Activated naive CD4-positive, alpha-beta T cell treated with Interleukin-2 at 50 U/mL for 16 hours (primary cell): ENCODE data around the gene IGFBPL1.
"Not testable (repeated sequence)": the region's sequence is repeated elsewhere in the genome, so short reads cannot be mapped to it uniquely, and the experiment has no call there.

Source experiments
- DNase-seq: peaks from one replicate; pipeline ENCODE4 v3.0.0-alpha.2; 2020

The IGFBPL1 gene, protein sequence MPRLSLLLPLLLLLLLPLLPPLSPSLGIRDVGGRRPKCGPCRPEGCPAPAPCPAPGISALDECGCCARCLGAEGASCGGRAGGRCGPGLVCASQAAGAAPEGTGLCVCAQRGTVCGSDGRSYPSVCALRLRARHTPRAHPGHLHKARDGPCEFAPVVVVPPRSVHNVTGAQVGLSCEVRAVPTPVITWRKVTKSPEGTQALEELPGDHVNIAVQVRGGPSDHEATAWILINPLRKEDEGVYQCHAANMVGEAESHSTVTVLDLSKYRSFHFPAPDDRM

GRCh38 chr9:38423973-38424843, at the start of gene IGFBPL1:
TSS of gene IGFBPL1 (minus strand) at chr9:38424454. CDS start at chr9:38424424, 30 bp downstream.
- no peak for DNase-seq

DNA sequence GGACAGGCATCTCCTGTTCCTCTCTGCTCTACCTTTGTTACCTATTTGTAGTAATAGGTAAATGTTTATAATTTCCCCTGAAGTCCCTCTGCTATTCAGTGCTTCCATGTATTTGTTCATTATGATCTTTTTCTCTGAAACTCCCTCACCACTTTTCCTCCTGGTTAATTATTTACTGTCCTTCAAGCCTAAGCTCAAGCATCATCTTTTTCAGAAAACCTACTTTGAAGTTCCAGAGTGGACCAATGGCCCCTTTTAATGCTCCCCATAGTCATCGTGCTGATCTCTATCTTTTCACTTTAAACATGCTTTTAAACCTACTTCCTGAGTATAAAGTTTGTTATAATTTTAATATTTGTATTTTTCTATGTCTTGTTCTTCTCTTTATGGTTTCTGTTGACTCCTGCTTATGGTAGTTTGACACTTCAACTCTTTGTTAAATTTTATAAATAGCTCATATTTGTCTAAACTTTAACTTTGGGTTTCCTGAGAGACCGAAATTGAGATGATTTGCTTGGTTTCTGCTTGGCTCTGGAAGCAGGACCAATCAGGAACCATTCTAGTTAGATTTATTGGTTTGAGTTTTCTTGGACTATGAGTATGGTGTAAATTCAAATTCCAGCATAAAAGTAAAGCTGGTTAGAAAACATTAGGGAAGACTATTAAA, 48.5 kb upstream of the IGFBPL1 start:
- not testable (repeated sequence) for DNase-seq

GRCh38 chr9:38467404-38467803, 43.1 kb upstream of the IGFBPL1 start:
- DNase-seq = no peak

- no peak for DNase-seq
Measured at GRCh38 chr9:38453835-38454234, 29.6 kb upstream of the IGFBPL1 start.

- no peak for DNase-seq
Measured at GRCh38 chr9:38451162-38451561, 26.9 kb upstream of the IGFBPL1 start.

DNA sequence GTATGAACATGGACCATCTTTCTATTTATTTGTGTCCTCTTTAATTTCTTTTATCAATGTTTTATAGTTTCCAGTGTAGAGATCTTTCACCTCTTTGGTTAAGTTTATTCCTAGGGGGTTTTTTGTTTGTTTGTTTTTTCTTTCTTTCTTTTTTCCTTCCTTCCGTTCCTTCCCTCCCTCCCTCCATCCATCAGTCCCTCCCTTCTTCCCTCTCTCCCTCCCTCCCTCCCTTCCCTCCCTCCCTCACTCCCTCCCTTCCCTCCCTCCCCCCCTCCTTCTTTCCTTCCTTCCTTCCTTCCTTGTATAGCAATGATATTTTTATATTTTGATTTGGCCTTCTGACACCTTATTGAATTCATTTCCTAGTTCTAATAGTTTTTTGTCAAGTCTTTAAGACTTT, 23.4 kb upstream of the IGFBPL1 start:
- DNase-seq = no peak

DNA sequence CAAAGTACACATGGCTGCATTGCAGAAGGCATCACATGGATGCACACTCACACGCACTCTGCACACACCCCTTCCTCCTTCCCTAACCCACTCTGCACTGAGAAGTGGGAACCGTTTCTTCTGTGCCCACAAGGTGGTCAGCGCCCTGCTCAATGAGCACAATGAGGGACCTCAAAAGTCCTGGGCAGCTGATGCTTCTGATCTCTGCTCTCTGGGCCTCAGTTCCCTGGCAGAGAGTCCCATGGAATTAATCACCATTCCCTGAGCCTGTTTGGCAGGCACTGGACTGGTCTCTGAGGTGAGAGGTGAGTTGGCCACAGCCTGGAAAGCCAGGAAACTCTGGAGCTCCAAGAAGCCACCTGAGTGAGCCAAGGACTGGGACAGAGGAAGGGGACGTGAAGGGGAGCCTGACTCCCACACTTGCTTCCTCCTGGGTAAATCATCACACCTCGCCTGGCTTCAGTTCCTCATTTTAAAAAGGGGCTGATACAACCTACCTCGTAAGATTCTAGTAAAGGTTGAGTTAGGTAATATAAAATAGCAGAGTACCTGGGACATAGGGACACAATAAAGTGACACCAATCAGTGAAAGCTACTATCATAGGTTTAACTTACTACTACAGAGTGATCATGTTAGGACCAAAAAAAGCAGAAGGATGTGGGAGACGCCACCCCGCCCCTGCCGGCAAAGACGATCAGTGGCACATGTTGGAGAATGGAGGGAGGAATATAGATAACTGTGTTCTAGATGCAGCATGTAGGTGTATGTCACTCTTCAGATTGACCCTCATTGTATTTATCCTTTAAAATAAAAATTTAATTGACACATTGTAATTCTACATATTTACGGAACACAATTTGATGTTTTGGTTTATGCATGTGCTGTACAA, 21.1 kb upstream of the IGFBPL1 start:
- DNase-seq = no peak

- no peak for DNase-seq
Measured at GRCh38 chr9:38443597-38443996, 19.3 kb upstream of the IGFBPL1 start.

DNA sequence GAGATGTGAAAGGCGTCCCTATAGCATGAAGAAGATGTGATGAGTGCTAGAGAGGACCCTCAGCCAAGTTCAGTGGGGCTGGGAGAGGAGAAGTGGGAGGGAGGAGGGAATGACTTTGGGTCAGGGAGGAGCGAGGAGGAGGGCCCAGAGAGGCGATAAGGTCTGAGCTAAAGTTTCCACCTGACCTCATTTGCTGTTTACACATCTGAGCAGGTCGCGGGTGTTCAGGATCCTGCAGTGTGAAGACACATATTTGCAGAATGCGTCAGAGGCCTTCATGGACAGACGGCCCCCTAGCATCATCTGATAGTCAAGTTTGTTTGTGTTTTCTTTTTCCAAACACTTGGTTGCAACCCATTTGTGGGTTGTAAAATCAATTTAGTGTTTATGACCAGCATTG, 18.9 kb upstream of the IGFBPL1 start:
- no peak for DNase-seq

DNA sequence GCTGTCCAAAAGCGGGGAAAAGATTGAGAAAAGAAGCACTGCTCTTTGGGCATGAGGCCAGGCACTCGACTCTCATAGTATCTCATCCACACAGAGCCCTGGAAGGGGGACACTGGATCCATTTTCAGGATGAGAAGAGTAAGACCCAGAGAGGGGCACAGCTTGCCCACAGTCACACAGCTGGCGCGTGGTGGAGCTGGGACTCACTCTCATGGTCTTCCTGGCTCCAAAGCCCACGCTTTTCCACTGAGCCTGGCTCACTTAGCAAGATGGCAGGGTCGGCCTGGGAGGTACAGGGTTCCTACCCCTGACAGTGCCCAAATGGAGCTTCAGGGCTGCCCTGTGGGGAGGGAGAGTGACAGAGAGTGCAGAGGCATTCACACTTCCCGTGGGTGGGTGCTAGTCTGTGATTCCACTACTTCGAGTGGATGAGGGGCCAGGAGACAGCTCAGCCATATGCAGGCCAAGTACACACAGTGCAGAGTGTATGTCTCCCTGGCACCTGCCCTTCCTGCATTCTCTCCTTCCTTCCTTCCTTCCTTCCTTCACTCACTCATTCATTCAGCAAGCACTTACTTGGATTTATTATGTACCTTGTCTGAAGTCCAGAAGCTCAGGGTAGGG, 18.3 kb upstream of the IGFBPL1 start:
- no peak for DNase-seq

DNA sequence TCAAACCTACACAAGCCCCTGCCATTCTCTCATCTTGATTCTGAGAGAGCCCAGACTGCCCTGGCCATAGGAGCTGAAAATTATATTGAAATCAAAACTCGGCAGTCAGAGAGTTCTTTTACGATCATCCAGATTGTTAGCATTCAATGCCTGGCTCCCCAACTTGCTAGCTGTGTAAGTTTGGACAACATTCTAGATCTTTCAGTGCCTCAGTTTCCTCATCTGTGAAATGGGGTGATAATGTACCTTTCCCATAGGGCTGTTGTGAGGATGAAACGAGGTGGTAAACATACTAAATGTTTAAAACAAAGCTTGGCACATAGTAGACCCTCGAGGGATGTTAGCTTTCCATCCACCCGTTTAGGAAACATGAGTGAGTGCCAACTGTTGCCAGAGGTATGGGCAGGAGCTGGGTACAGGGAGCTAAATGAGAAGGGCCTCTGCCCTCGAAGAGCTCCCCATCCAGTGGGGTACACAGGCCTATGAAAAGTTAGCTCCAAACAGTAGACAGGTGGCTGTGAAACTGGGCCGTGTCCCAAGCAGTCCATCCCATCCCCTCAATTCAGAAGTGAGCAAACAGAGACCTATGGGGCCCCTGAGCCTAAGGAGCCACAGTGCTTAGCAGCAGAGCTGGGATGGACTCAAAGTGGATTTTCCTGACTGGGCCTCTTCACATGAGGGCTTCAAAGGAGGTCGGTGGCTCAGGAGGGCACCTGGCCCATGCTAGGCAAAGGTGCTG, 17.3 kb upstream of the IGFBPL1 start:
- DNase-seq = no peak

- no peak for DNase-seq
Measured at GRCh38 chr9:38440516-38440915, 16.3 kb upstream of the IGFBPL1 start.

DNA sequence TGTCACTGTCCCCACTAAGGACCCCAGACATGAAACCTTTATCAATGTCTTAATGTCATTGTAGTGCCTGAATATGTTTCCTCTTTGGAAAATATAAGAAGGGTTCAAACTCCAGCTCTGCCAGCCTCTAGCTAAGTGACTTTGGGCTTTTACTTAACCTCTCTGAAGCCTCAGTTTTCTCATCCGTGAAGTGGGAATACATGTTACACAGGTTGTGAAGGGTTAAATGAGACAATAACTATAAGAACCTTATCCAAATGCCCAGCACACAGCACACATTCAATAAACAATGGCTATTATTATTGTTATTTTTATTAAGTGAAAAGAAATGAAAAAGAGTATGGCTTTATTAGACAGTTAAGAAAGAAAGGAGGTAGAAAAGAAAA, 15.7 kb upstream of the IGFBPL1 start:
- no peak for DNase-seq

- DNase-seq = no peak
Measured at GRCh38 chr9:38439291-38439915, 15.1 kb upstream of the IGFBPL1 start.

DNA sequence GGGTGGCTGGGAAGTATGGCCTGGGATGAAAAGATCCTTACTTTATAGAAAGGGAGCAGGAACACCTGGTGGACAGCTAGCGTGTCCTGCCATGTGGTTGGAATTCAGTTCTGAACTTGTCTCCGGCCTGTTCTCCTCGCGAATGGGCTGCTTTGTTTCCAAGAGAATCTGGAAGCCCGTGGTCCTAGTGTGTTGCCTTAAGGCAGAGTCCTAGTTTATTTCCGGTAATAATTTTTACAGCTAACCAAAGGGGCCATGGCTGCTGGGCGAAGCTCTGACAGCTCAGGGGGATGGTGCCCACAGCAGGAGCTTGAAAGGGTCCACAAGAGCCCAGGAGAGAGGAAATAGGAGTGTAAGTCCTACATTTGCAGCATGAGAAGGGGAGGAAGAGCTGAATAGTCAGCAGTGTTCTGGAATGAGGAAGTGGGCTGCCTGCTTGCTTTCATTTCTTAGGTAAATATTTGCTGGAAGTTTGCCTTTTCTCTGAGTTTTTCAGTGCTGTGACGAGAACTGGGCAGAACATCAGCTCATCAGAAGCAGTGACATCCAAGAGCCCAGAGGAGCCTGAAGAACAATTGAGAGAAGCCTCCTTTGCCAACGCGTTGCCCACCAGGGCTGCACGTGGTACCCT, 13.1 kb upstream of the IGFBPL1 start:
- DNase-seq = no peak

- DNase-seq = no peak
Measured at GRCh38 chr9:38436708-38437107, 12.5 kb upstream of the IGFBPL1 start.

- DNase-seq = no peak
Measured at GRCh38 chr9:38435521-38435920, 11.3 kb upstream of the IGFBPL1 start.

DNA sequence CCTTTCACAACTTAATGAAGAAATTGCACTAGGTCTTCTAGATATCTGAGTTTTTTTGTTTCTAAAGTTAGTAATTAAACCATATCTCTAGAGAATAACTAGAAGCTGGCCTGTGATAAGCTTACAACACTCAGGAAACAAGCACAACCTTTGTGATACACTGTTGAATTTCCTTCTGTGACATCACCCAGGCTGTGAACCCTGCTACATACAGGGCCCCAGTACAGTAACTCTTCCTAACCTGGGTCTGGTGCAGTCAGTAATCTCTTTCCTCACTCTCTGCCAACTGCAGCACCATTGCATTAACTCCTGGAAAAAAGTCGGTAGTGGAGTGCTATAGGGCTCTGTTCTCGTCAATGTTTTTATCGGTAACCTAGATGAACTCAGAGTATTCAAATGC, 10.6 kb upstream of the IGFBPL1 start:
- no peak for DNase-seq

DNA sequence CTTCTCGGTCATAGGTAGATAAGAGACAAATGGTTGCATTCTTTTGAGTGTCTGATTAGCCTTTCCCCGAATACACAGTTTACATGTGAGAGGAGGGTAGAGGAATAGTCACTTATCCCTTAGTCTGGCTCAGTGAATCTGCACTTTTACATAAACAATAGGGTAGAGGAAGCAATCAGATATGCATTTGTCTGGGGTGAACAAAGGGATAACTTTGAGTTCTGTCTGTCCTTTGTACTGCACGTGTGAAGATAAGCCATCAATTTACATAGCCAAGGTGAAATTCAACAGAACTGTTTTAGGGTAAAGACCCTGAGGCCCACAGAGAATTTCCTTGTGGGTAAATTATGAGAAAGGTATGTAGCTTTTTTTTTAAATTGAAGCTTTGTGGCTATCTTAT, 10.1 kb upstream of the IGFBPL1 start:
- DNase-seq = no peak

GRCh38 chr9:38432922-38433510, 8.8 kb upstream of the IGFBPL1 start:
- DNase-seq = no peak
